Endothelial cell (in vitro differentiated cells): ENCODE results near the gene MTHFS. TPM values are rescaled to one million over a fixed set of nuclear protein-coding genes. Genes with fewer than 3 reads are reported as not detected.

Experiments used
- DNase-seq: peaks from one replicate; pipeline ENCODE4 v3.0.0; 2021; ENCODE audit warnings: low spot score
- H3K27ac Mint-ChIP-seq: one replicate; pipeline ENCODE4 v1.8.0; 2021; ENCODE audit warnings: mixed read lengths, inconsistent platforms; ENCODE audit not compliant: unreplicated experiment
- H3K27me3 Mint-ChIP-seq: one replicate; pipeline ENCODE4 v1.8.0; 2021; ENCODE audit warnings: mild to moderate bottlenecking, moderate library complexity, mixed read lengths, inconsistent platforms; ENCODE audit not compliant: unreplicated experiment
- H3K36me3 Mint-ChIP-seq: one replicate; pipeline ENCODE4 v1.8.0; 2021; ENCODE audit warnings: mild to moderate bottlenecking, low read depth, mixed read lengths, inconsistent platforms; ENCODE audit not compliant: unreplicated experiment
- H3K4me1 Mint-ChIP-seq: one replicate; pipeline ENCODE4 v1.8.0; 2021; ENCODE audit warnings: mild to moderate bottlenecking, mixed read lengths, inconsistent platforms; ENCODE audit not compliant: unreplicated experiment
- H3K4me3 Mint-ChIP-seq: one replicate; pipeline ENCODE4 v1.8.0; 2021; ENCODE audit warnings: mild to moderate bottlenecking, mixed read lengths, inconsistent platforms; ENCODE audit not compliant: unreplicated experiment
- H3K9me3 Mint-ChIP-seq: one replicate; pipeline ENCODE4 v1.8.0; 2021; ENCODE audit warnings: mixed read lengths, inconsistent platforms; ENCODE audit not compliant: unreplicated experiment
- total RNA-seq: library from RNA; stranded (reverse); fragmentation: NEBNext Ultra II Directional; extraction: Animal tissue kit (Norgen Biotek cat#: 25700); gene quantifications from one replicate; pipeline ENCODE4 v1.2.1, GENCODE V29; 2021; ENCODE audit not compliant: unreplicated experiment
- TF ChIP-seq, protein P1 (sequence below): fragments of 200-600 bp; sonication (generic); IDR thresholded peaks from one replicate; pipeline ENCODE4 v1.5.0; 2021; ENCODE audit warnings: antibody characterized with exemption; ENCODE audit not compliant: unreplicated experiment

MTHFS gene
- total RNA-seq, 1 donor from 2014 or later, result 16.2 TPM

DNA sequence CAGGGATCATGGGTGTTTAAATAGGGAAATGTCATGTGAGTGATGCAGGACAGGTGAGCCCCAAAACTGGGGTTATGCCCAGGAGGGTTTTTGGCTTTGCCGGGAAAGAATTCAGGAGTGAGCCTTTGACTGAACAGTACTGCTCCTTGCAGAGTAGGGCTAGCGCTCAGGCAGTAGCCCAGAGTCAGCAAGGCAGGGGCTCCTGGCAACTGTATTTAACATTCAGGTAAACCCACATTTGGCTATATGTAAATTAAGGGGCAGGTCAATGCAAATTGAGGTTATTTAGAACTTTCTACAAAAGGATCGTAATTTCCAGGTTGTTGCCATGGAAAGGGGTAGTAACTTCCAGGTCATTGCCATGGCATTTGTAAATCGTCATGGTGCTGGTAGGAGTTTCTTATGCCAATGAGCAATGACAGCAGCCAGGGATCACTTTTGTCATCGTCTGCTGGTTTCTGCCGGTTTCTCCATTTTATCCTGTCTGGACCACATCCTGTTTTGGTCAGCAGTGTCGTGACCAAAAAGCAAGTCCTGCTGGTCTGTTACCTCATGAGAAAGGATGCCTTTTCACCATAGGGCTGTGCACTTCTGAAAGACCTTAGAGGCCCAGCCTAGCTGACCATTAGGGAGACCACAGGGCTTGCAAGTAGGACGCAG is 24.3 kb downstream of the MTHFS start:
- Mint-ChIP-seq H3K4me3 (no peak overlapping the region), H3K27me3 (no peaks in the 10 kb centered on the region), H3K4me1 (peaks cover 7% of the 10 kb centered on the region), H3K36me3 (peaks cover 42% of the 10 kb centered on the region), H3K9me3 (peaks cover 4% of the 10 kb centered on the region), H3K27ac (peak overlapping the region; percentile 93)
- TF ChIP-seq, protein P1, sequence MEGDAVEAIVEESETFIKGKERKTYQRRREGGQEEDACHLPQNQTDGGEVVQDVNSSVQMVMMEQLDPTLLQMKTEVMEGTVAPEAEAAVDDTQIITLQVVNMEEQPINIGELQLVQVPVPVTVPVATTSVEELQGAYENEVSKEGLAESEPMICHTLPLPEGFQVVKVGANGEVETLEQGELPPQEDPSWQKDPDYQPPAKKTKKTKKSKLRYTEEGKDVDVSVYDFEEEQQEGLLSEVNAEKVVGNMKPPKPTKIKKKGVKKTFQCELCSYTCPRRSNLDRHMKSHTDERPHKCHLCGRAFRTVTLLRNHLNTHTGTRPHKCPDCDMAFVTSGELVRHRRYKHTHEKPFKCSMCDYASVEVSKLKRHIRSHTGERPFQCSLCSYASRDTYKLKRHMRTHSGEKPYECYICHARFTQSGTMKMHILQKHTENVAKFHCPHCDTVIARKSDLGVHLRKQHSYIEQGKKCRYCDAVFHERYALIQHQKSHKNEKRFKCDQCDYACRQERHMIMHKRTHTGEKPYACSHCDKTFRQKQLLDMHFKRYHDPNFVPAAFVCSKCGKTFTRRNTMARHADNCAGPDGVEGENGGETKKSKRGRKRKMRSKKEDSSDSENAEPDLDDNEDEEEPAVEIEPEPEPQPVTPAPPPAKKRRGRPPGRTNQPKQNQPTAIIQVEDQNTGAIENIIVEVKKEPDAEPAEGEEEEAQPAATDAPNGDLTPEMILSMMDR, result no peak
- no peak for DNase-seq

DNA sequence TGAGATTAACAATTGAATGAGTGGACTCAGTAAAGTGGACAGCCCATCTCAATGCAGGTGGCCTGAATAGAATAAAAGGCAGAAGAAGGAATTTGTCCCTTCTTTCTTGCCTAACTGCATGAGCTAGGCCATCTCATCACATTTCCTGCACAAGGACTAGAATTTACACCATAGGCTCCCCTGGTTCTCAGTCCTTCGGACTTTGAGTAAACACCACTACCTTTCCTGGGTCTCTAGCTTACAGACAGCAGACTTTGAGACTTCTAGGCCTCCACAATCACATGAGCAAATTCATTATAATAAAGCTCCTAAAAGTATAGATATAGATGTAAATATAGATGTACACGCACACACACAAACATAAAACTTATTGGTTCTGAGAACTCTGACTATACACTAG is 28.3 kb downstream of the MTHFS start:
- no peak overlapping the region for H3K27ac Mint-ChIP-seq

DNA sequence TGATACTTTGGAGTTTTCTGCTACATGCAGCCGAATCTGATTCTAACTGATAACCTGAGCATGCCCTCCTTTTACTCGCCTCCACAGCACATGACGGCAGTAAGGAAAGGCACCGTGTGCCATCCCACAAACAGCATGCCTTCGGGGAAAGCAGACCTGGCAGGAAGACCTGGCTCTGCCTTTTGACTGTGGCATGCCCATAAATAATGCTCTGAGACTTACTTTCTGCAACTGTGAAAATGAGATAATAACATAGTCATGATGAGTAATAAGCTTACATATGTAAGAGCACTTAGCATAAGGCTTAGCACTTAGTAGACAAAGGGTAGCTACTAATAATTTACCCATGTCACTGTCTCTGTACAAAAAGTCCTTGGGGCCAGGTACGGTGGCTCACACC is 32.9 kb downstream of the MTHFS start:
- DNase-seq, result no peak
- Mint-ChIP-seq H3K4me3 (peak overlapping the region; percentile 12), H3K27me3 (peaks cover 1% of the 10 kb centered on the region), H3K4me1 (no peaks in the 10 kb centered on the region), H3K36me3 (peaks cover 4% of the 10 kb centered on the region), H3K9me3 (no peaks in the 10 kb centered on the region), H3K27ac (no peak overlapping the region)
- TF ChIP-seq, protein P1, result no peak

More for the DNA sequence above, 28.3 kb downstream of the MTHFS start:
- TF ChIP-seq, protein P1, result no peak
- no peaks in the 10 kb centered on the region for H3K9me3 Mint-ChIP-seq
- H3K27me3 Mint-ChIP-seq, result peaks cover 1% of the 10 kb centered on the region
- peaks cover 9% of the 10 kb centered on the region for H3K36me3 Mint-ChIP-seq
- DNase-seq, result no peak
- H3K4me1 Mint-ChIP-seq, result peaks cover 7% of the 10 kb centered on the region
- no peak overlapping the region for H3K4me3 Mint-ChIP-seq

DNA sequence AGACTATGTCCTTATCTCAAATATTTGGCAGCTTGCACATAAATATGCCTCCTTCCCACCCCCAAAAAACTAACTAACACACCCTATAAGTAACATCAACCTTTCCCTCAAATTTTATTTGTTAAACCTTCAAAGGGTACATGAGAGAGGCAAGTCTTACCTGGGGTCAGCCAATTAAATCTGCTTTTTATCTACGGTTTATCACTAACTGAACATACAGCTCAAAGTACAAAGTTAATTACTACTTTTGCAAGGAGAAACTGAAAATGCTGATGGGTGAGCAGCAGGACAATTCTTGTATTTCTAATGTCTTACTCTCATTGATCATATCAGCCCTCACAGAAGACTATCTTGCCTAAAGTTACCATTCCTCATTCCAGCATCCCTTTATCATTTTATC is 34.6 kb downstream of the MTHFS start:
- Mint-ChIP-seq H3K9me3 (no peaks in the 10 kb centered on the region), H3K4me3 (no peak overlapping the region), H3K27me3 (peaks cover 1% of the 10 kb centered on the region), H3K36me3 (peaks cover 4% of the 10 kb centered on the region), H3K4me1 (no peaks in the 10 kb centered on the region), H3K27ac (no peak overlapping the region)
- no peak for DNase-seq
- TF ChIP-seq, protein P1, result no peak

DNA sequence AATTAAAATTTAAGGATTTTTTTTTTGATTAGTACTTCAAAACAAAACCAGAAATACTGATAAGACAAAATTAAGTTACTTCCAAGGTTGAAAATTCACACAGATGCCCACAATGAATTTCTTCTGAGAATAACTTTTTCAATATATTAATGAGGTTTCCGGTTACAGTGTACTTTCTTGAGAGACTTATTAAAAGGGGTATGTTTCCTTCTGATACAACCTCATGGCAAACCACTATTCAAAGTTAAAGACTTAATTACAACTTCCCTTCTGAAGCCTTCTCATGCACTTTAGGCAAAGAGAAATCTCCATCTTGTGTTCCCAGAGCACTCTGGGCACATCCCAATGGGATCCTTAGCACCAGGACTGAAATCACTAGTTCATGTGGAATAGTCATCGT is 36.2 kb downstream of the MTHFS start:
- H3K36me3 Mint-ChIP-seq, result peaks cover 4% of the 10 kb centered on the region
- H3K27me3 Mint-ChIP-seq, result peaks cover under 1% of the 10 kb centered on the region
- TF ChIP-seq, protein P1, result no peak
- H3K4me3 Mint-ChIP-seq, result no peak overlapping the region
- no peak overlapping the region for H3K27ac Mint-ChIP-seq
- H3K9me3 Mint-ChIP-seq, result no peaks in the 10 kb centered on the region
- H3K4me1 Mint-ChIP-seq, result no peaks in the 10 kb centered on the region
- no peak for DNase-seq
